ENCODE measurements around the gene RALGAPA2. TPM values are rescaled to one million over a fixed set of nuclear protein-coding genes. Genes with fewer than 3 reads are reported as not detected.

Gene RALGAPA2
- total and polyA plus RNA-seq, 2 of the 13 experiments (the other 11 are each of a cell fraction or from before 2014, with no cell fraction given): 13.8 to 17.7 TPM

- TF ChIP-seq AHDC1 (CRISPR knock-in tag; IDR thresholded peaks at IDR 0.05; ENCODE audit: borderline replicate concordance): no peak
- TF ChIP-seq NONO (IDR thresholded peaks at IDR 0.05): no peak
- no peak for TF ChIP-seq NONO (CRISPR knock-in tag; conservative IDR thresholded peaks at IDR 0.05)
- no peak for TF ChIP-seq LCORL (IDR thresholded peaks at IDR 0.05)
- 0 out of 2 replicates have a peak, but pooled peaks have one; percentile 21 for TF ChIP-seq LCORL (CRISPR knock-in tag; IDR thresholded peaks at IDR 0.05)
- no peak for TF ChIP-seq ZKSCAN8 (CRISPR knock-in tag; IDR thresholded peaks at IDR 0.05; ENCODE audit: borderline replicate concordance)
- TF ChIP-seq ZBTB20 (CRISPR knock-in tag; IDR thresholded peaks at IDR 0.05; ENCODE audit: borderline replicate concordance, low read depth): no peak
- TF ChIP-seq ZNF746 (CRISPR knock-in tag; IDR thresholded peaks at IDR 0.05): no peak
- no peak for TF ChIP-seq ZNF556 (CRISPR knock-in tag; IDR thresholded peaks at IDR 0.05; ENCODE audit: borderline replicate concordance)
- TF ChIP-seq, protein P1, sequence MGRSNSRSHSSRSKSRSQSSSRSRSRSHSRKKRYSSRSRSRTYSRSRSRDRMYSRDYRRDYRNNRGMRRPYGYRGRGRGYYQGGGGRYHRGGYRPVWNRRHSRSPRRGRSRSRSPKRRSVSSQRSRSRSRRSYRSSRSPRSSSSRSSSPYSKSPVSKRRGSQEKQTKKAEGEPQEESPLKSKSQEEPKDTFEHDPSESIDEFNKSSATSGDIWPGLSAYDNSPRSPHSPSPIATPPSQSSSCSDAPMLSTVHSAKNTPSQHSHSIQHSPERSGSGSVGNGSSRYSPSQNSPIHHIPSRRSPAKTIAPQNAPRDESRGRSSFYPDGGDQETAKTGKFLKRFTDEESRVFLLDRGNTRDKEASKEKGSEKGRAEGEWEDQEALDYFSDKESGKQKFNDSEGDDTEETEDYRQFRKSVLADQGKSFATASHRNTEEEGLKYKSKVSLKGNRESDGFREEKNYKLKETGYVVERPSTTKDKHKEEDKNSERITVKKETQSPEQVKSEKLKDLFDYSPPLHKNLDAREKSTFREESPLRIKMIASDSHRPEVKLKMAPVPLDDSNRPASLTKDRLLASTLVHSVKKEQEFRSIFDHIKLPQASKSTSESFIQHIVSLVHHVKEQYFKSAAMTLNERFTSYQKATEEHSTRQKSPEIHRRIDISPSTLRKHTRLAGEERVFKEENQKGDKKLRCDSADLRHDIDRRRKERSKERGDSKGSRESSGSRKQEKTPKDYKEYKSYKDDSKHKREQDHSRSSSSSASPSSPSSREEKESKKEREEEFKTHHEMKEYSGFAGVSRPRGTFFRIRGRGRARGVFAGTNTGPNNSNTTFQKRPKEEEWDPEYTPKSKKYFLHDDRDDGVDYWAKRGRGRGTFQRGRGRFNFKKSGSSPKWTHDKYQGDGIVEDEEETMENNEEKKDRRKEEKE (IDR thresholded peaks at IDR 0.05): no peak
- TF ChIP-seq ZMYM4 (CRISPR knock-in tag; IDR thresholded peaks at IDR 0.05): peak; percentile 81
- no peak for TF ChIP-seq GPBP1L1 (CRISPR knock-in tag; IDR thresholded peaks at IDR 0.05)
- TF ChIP-seq FOXK2 (IDR thresholded peaks at IDR 0.05): no peak
- TF ChIP-seq, protein P2, sequence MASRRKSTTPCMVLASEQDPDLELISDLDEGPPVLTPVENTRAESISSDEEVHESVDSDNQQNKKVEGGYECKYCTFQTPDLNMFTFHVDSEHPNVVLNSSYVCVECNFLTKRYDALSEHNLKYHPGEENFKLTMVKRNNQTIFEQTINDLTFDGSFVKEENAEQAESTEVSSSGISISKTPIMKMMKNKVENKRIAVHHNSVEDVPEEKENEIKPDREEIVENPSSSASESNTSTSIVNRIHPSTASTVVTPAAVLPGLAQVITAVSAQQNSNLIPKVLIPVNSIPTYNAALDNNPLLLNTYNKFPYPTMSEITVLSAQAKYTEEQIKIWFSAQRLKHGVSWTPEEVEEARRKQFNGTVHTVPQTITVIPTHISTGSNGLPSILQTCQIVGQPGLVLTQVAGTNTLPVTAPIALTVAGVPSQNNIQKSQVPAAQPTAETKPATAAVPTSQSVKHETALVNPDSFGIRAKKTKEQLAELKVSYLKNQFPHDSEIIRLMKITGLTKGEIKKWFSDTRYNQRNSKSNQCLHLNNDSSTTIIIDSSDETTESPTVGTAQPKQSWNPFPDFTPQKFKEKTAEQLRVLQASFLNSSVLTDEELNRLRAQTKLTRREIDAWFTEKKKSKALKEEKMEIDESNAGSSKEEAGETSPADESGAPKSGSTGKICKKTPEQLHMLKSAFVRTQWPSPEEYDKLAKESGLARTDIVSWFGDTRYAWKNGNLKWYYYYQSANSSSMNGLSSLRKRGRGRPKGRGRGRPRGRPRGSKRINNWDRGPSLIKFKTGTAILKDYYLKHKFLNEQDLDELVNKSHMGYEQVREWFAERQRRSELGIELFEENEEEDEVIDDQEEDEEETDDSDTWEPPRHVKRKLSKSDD (CRISPR knock-in tag; IDR thresholded peaks at IDR 0.05; ENCODE audit: low read depth): no peak
- no peak for TF ChIP-seq U2AF1 (optimal IDR thresholded peaks at IDR 0.05; ENCODE audit: low read depth, low read length)
Measured at GRCh38 chr20:20399531-20400500, 312.6 kb downstream of the RALGAPA2 start (continued).

Data from HepG2 (cell line).